Measurements from ENCODE around the gene NPAS3. TPM values are rescaled to one million over a fixed set of nuclear protein-coding genes. Genes with fewer than 3 reads are reported as not detected.

NPAS3 gene
- total RNA-seq, 2 experiments from 2014 or later = not detected

DNA sequence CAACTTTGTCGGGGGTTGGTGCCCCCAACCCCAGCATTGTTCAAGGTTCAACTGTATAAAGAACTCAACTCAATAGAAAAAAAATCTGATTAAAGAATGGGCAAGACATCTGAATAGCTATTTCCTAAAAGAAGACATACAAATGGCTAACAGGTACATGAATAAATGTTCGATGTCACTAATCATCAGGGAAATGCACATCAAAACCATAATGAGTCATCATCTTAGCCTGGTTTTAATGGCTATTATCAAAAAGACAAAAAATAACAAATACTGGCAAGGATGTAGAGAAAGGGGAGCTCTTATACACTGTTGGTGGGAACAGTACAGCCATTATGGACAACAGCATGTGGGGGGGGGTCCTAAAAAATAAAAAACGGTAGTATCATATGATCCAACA is 28.7 kb downstream of the NPAS3 start:
- Mint-ChIP-seq H3K36me3 (ENCODE audit: low read depth) (no peaks in the 10 kb centered on the region), H3K4me3 (no peak overlapping the region), H3K27ac (no peak overlapping the region), H3K4me1 (ENCODE audit: low read depth) (no peaks in the 10 kb centered on the region), H3K9me3 (no peaks in the 10 kb centered on the region), H3K27me3 (peaks cover 2% of the 10 kb centered on the region)
- intact Hi-C loops (cut with micrococcal nuclease) = no loop called here
- TF ChIP-seq, protein P1, sequence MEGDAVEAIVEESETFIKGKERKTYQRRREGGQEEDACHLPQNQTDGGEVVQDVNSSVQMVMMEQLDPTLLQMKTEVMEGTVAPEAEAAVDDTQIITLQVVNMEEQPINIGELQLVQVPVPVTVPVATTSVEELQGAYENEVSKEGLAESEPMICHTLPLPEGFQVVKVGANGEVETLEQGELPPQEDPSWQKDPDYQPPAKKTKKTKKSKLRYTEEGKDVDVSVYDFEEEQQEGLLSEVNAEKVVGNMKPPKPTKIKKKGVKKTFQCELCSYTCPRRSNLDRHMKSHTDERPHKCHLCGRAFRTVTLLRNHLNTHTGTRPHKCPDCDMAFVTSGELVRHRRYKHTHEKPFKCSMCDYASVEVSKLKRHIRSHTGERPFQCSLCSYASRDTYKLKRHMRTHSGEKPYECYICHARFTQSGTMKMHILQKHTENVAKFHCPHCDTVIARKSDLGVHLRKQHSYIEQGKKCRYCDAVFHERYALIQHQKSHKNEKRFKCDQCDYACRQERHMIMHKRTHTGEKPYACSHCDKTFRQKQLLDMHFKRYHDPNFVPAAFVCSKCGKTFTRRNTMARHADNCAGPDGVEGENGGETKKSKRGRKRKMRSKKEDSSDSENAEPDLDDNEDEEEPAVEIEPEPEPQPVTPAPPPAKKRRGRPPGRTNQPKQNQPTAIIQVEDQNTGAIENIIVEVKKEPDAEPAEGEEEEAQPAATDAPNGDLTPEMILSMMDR (IDR thresholded peaks at IDR 0.05) = no peak
- no peak for ATAC-seq
- ChIA-PET CTCF (no interaction called here), POLR2A (no interaction called here)
- no peak for DNase-seq

GRCh38 chr14:32968972-32969544 is 30.4 kb downstream of the NPAS3 start:
- Mint-ChIP-seq H3K27ac (no peak overlapping the region), H3K36me3 (ENCODE audit: low read depth) (no peaks in the 10 kb centered on the region), H3K4me3 (no peak overlapping the region), H3K27me3 (peaks cover 1% of the 10 kb centered on the region), H3K4me1 (ENCODE audit: low read depth) (no peaks in the 10 kb centered on the region), H3K9me3 (no peaks in the 10 kb centered on the region)
- TF ChIP-seq, protein P1 (IDR thresholded peaks at IDR 0.05) = no peak
- intact Hi-C loops (cut with micrococcal nuclease) = no loop called here
- DNase-seq (no peak), ATAC-seq (no peak)
- ChIA-PET POLR2A (no interaction called here), CTCF (no interaction called here)

DNA sequence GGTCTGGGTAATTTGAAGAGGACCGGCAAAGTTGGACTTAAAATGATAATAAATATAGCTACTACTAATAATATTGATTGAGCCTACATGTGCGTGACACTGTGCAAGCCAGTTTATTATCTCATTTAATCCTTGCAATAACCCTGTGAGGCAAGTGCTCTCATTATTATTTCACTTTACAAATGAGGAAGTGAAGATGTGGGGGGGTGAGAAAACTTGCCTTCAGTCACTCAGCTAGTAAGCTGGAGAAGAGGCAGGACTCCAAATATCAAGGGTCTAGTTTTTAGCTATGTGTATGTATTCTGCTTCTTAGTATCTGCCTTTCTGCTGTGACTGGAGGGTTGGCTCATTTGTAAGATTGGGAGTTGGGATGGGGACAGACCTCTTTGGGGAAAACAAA is 39.2 kb downstream of the NPAS3 start:
- TF ChIP-seq, protein P1 (IDR thresholded peaks at IDR 0.05) = no peak
- H3K9me3 Mint-ChIP-seq = no peaks in the 10 kb centered on the region
- no peaks in the 10 kb centered on the region for H3K27me3 Mint-ChIP-seq
- H3K4me1 Mint-ChIP-seq (ENCODE audit: low read depth) = no peaks in the 10 kb centered on the region
- ATAC-seq (no peak), DNase-seq (no peak)
- H3K36me3 Mint-ChIP-seq (ENCODE audit: low read depth) = no peaks in the 10 kb centered on the region
- ChIA-PET POLR2A (no interaction called here), CTCF (no interaction called here)
- intact Hi-C loops (cut with micrococcal nuclease) = no loop called here
- no peak overlapping the region for H3K4me3 Mint-ChIP-seq
- no peak overlapping the region for H3K27ac Mint-ChIP-seq

DNA sequence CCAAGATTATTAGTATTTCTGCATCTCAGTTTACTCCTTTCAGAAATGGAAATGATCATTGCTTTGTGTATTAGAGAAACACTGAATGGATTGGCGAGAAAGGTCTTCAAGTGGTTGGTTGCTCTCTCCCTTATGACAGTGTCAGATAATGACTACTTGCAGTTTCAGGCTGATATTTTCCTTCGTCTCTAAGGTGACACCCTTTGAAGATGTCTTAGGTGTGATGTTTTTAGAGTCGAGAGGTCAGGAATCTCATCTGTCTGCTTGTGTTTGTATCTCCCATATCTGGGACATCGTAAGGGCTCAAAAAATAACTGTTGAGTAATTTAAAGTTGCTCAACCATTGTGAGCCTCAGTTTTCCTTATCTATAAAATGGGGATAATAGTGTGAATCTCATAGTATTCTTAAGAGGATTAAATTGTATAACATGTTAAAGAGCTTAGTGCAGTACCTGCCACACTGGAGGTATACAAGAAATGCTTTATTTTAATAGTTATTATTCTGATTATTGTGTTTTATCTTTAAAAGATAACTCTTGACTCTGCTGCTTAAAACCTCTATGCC is 40.1 kb downstream of the NPAS3 start:
- intact Hi-C loops (cut with micrococcal nuclease) = no loop called here
- POLR2A ChIA-PET = no interaction called here
- no peak overlapping the region for H3K27ac Mint-ChIP-seq
- ATAC-seq = no peak
- no peaks in the 10 kb centered on the region for H3K4me1 Mint-ChIP-seq (ENCODE audit: low read depth)
- H3K36me3 Mint-ChIP-seq (ENCODE audit: low read depth) = no peaks in the 10 kb centered on the region
- no peaks in the 10 kb centered on the region for H3K27me3 Mint-ChIP-seq
- TF ChIP-seq, protein P1 (IDR thresholded peaks at IDR 0.05) = no peak
- no peak overlapping the region for H3K4me3 Mint-ChIP-seq
- CTCF ChIA-PET = interaction anchor here (1.4 kb wide), 1 partner anchor 24 kb away, joined by 3 read pairs; no protein-coding TSS in a partner anchor
- H3K9me3 Mint-ChIP-seq = no peaks in the 10 kb centered on the region
- DNase-seq = no peak

DNA sequence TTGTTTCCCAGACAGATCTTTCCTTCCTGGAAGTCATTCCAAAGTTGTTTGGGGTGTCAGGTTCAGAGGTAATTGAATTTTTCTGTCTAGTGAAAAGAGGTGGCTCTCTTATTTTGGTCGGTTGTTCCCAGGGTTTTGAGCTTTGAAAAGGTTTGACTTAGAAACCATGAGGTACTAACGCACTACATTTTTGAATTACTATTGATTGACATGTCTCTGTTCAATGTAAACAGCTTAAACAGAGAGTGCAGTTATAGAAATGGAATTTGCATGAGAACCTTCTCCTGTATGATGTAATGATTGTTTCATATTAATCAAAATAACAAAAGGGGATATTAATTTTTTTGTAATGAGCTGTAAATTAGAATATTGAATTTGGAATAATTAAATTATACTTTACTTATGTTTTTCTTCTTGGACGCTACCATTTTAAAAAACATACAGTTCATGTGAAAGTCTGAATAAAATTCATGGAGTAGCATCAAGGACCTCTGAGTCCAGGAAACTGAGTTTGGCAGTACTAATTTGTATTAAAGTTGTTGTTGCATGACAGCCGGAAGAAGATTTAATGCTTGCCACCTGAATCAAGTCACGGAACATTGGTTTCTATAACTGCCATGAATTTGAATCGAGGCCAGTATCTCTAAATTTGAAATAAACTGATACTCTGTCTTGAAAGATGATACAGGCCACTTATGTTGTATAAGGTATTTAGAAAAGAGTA is 41.7 kb downstream of the NPAS3 start:
- Mint-ChIP-seq H3K27me3 (no peaks in the 10 kb centered on the region), H3K27ac (no peak overlapping the region), H3K9me3 (no peaks in the 10 kb centered on the region), H3K4me1 (ENCODE audit: low read depth) (no peaks in the 10 kb centered on the region), H3K4me3 (no peak overlapping the region), H3K36me3 (ENCODE audit: low read depth) (no peaks in the 10 kb centered on the region)
- ATAC-seq = no peak
- intact Hi-C loops (cut with micrococcal nuclease) = no loop called here
- TF ChIP-seq, protein P1 (IDR thresholded peaks at IDR 0.05) = no peak
- ChIA-PET CTCF (interaction anchor here (1.4 kb wide), 1 partner anchor 25 kb away, joined by 3 read pairs; no protein-coding TSS in a partner anchor), POLR2A (no interaction called here)
- DNase-seq = no peak

Measured in activated CD8-positive, alpha-beta T cell treated with anti-CD3 and anti-CD28 coated beads for 36 hours (primary cell).